Stimulated activated CD8-positive, alpha-beta memory T cell treated with anti-CD3 and anti-CD28 coated beads, Interleukin-15, amount 100 ng/mL, for 4 hours (primary cell): ENCODE data around the gene JUND.
"Not testable (repeated sequence)": the region's sequence is repeated elsewhere in the genome, so short reads cannot be mapped to it uniquely, and the experiment has no call there.

Experiments
- DNase-seq, 2 donors: peaks; one replicate each; pipeline ENCODE4 v3.0.0-alpha.2; 2020; ENCODE audit warnings: low read depth in 2 of 2

JUND gene

GRCh38 chr19:18281082-18282020 lies at the start of gene JUND:
Gene JUND, minus strand, starts transcription at chr19:18281622. Its CDS starts 138 bp downstream, at chr19:18281484.
- DNase-seq: peak; percentile 91 to 98

GRCh38 chr19:18330868-18331267 lies 49.4 kb upstream of the JUND start:
- no peak for DNase-seq

- no peak for DNase-seq
These were observed 47.6 kb upstream of the JUND start for GRCh38 chr19:18329035-18329376.

GRCh38 chr19:18328340-18329034 lies 47.1 kb upstream of the JUND start:
- peak; percentile 64 to 82 for DNase-seq

- no peak for DNase-seq
These were observed 45.4 kb upstream of the JUND start for GRCh38 chr19:18326772-18327171.

- DNase-seq: not testable (repeated sequence)
These were observed 42.9 kb upstream of the JUND start for GRCh38 chr19:18324373-18324731.

- peak; percentile 99 for DNase-seq
These were observed 41.5 kb upstream of the JUND start, which contains the start of gene LSM4 for GRCh38 chr19:18322759-18323460. Gene LSM4, minus strand, starts transcription at chr19:18323076. Its CDS starts 56 bp downstream, at chr19:18323020.

GRCh38 chr19:18322318-18322758 lies 40.9 kb upstream of the JUND start:
- no peak for DNase-seq

GRCh38 chr19:18321734-18322102 lies 40.3 kb upstream of the JUND start:
- no peak for DNase-seq

- no peak for DNase-seq
These were observed 39.7 kb upstream of the JUND start for GRCh38 chr19:18320865-18321733.

- no peak for DNase-seq
These were observed 38.2 kb upstream of the JUND start for GRCh38 chr19:18319591-18320135.

- no peak for DNase-seq
These were observed 36.8 kb upstream of the JUND start for GRCh38 chr19:18317961-18318800.

- no peak for DNase-seq
These were observed 32.0 kb upstream of the JUND start for GRCh38 chr19:18313398-18313797.

- no peak for DNase-seq
These were observed 30.7 kb upstream of the JUND start for GRCh38 chr19:18312092-18312534.

- no peak for DNase-seq
These were observed 30.2 kb upstream of the JUND start for GRCh38 chr19:18311502-18312091.

GRCh38 chr19:18310966-18311365 lies 29.5 kb upstream of the JUND start:
- no peak for DNase-seq

GRCh38 chr19:18310118-18310909 lies 28.9 kb upstream of the JUND start:
- no peak for DNase-seq

- no peak for DNase-seq
These were observed 28.2 kb upstream of the JUND start for GRCh38 chr19:18309525-18310064.

- no peak for DNase-seq
These were observed 27.5 kb upstream of the JUND start for GRCh38 chr19:18308948-18309325.
